Common myeloid progenitor, CD34-positive (primary cell): ENCODE results near the gene ADAMTSL5.
A peak's percentile ranks its signal among the peaks of the same experiment; 100 is the strongest.

Source experiments
- CTCF ChIA-PET: fragments of 350-600 bp; sonication (Branson Sonifier 250); formaldehyde crosslinking; loops from one replicate; lab custom pipeline; 2021; ENCODE audit warnings: antibody characterized with exemption; lab: Charles Lee
- POLR2A ChIA-PET: fragments of 350-600 bp; sonication (Branson Sonifier 250); formaldehyde crosslinking; loops from one replicate; lab custom pipeline; 2021; ENCODE audit warnings: antibody characterized with exemption; lab: Charles Lee
- DNase-seq, 3 donors: peaks; one replicate each; pipeline versions ENCODE4 v3.0.0 to v3.0.0-alpha.2; 2013
- H3K27ac ChIP-seq, 2 experiments: 1 replicate in 1 of 2; 2 replicates in 1 of 2; pipeline ENCODE4 v1.7.0; 2013; ENCODE audit warnings: inconsistent platforms in 2 of 2, low read length in 2 of 2, mild to moderate bottlenecking in 2 of 2, low read depth in 1 of 2, moderate library complexity in 1 of 2; ENCODE audit not compliant: severe bottlenecking in 2 of 2, insufficient read depth in 1 of 2, poor library complexity in 1 of 2
- H3K27me3 ChIP-seq, 5 experiments: replicated peaks in 2 of 5; 1 replicate in 3 of 5; 2 replicates in 2 of 5; pipeline versions ENCODE4 v1.6.1 to v1.7.0; 2013; ENCODE audit warnings: low read length in 4 of 5, mild to moderate bottlenecking in 2 of 5, moderate library complexity in 2 of 5, inconsistent platforms in 1 of 5; ENCODE audit not compliant: insufficient read depth in 5 of 5, control insufficient read depth in 4 of 5
- H3K36me3 ChIP-seq, 4 experiments: 1 replicate in 2 of 4; 2 replicates in 2 of 4; pipeline versions ENCODE4 v1.6.1 to v1.7.0; 2013; ENCODE audit warnings: low read length in 3 of 4, control low read depth in 1 of 4, mild to moderate bottlenecking in 1 of 4; ENCODE audit not compliant: control insufficient read depth in 4 of 4, insufficient read depth in 4 of 4
- H3K4me1 ChIP-seq, 4 experiments: 1 replicate in 3 of 4; 2 replicates in 1 of 4; pipeline versions ENCODE4 v1.6.1 to v1.7.1; 2013; ENCODE audit warnings: low read length in 3 of 4, mild to moderate bottlenecking in 3 of 4, control low read depth in 1 of 4, inconsistent platforms in 1 of 4, moderate library complexity in 1 of 4; ENCODE audit not compliant: control insufficient read depth in 4 of 4, insufficient read depth in 4 of 4; ENCODE audit errors: control extremely low read depth in 1 of 4
- H3K4me3 ChIP-seq, 7 experiments: 1 replicate in 4 of 7; 2 replicates in 3 of 7; pipeline versions ENCODE4 v1.5.1 to v1.7.0; 2013; ENCODE audit warnings: mild to moderate bottlenecking in 7 of 7, low read length in 6 of 7, moderate library complexity in 6 of 7, inconsistent platforms in 2 of 7, low read depth in 2 of 7, control low read depth in 1 of 7; ENCODE audit not compliant: insufficient read depth in 4 of 7, control insufficient read depth in 1 of 7; ENCODE audit errors: extremely low read depth in 1 of 7
- H3K9me3 ChIP-seq, 5 experiments: 1 replicate in 4 of 5; 2 replicates in 1 of 5; pipeline versions ENCODE4 v1.6.1 to v1.7.1; 2013; ENCODE audit warnings: low read length in 4 of 5, mild to moderate bottlenecking in 2 of 5, inconsistent platforms in 1 of 5, low read depth in 1 of 5, moderate library complexity in 1 of 5; ENCODE audit not compliant: control insufficient read depth in 4 of 5, insufficient read depth in 2 of 5; ENCODE audit errors: control extremely low read depth in 1 of 5
- WGBS: methylation state at CpG from one replicate; pipeline ENCODE4 v1.1.5; 2013; ENCODE audit not compliant: insufficient coverage; 5-methylcytosine and 5-hydroxymethylcytosine counted together

ADAMTSL5 gene

GRCh38 chr19:1455336-1456120 is 57.3 kb downstream of the ADAMTSL5 start:
- H3K4me1 ChIP-seq: peaks cover 0 to 35% (median 24%) of the 10 kb centered on the region in 4 experiments
- POLR2A ChIA-PET: interaction anchor here (1.0 kb wide), 1 partner anchor 10 kb away, joined by 4 read pairs; no protein-coding TSS in a partner anchor
- H3K4me3 ChIP-seq: peak overlapping the region in 2 of 7 experiments; percentile 13 to 26
- no peaks in the 10 kb centered on the region for H3K9me3 ChIP-seq
- H3K27me3 ChIP-seq: peaks cover 0 to 80% (median 37%) of the 10 kb centered on the region in 5 experiments
- H3K27ac ChIP-seq: no peak overlapping the region
- DNase-seq: peak; percentile 74 to 82 (median 79)
- 1% methylated on average over 29 of the region's 42 CpGs for WGBS
- CTCF ChIA-PET: interaction anchor here (0.9 to 7.3 kb wide), 5 partner anchors 12 to 21 kb away, joined by 3 to 49 read pairs (median 6); no protein-coding TSS in a partner anchor
- peaks cover 0 to 3% (median 0%) of the 10 kb centered on the region in 4 experiments for H3K36me3 ChIP-seq
